Smooth muscle cell (in vitro differentiated cells): ENCODE results near the gene CDH13. TPM values are rescaled to one million over a fixed set of nuclear protein-coding genes. Genes with fewer than 3 reads are reported as not detected.

ENCODE experiments used
- DNase-seq: peaks from one replicate; lab custom pipeline; 2025; ENCODE audit not compliant: unreplicated experiment; lab: John Stamatoyannopoulos, UW
- H2AFZ ChIP-seq: fragments of 200-600 bp; sonication (generic); 2 replicates; pipeline ENCODE4 v1.6.0; 2016; ENCODE audit warnings: antibody characterized with exemption, low read depth, mild to moderate bottlenecking
- H3F3A ChIP-seq: fragments of 200-600 bp; sonication (generic); 2 replicates; pipeline ENCODE4 v1.6.0; 2017; ENCODE audit warnings: antibody characterized with exemption, low read depth
- H3K27ac ChIP-seq: fragments of 200-600 bp; sonication (generic); 2 replicates; pipeline ENCODE4 v1.5.1; 2016; ENCODE audit warnings: low read depth, mild to moderate bottlenecking
- H3K27me3 ChIP-seq: fragments of 200-600 bp; sonication (generic); 2 replicates; pipeline ENCODE4 v1.6.1; 2016; ENCODE audit warnings: low read depth, mild to moderate bottlenecking
- H3K36me3 ChIP-seq: fragments of 200-600 bp; sonication (generic); 2 replicates; pipeline ENCODE4 v1.5.1; 2016; ENCODE audit warnings: low read depth
- H3K4me1 ChIP-seq: fragments of 200-600 bp; sonication (generic); 2 replicates; pipeline ENCODE4 v1.5.1; 2016; ENCODE audit warnings: low read depth
- H3K4me2 ChIP-seq: fragments of 200-600 bp; sonication (generic); 2 replicates; pipeline ENCODE4 v1.6.0; 2016; ENCODE audit warnings: mild to moderate bottlenecking
- H3K4me3 ChIP-seq: fragments of 200-600 bp; sonication (generic); 2 replicates; pipeline ENCODE4 v1.5.1; 2016; ENCODE audit warnings: mild to moderate bottlenecking
- H3K79me2 ChIP-seq: fragments of 200-600 bp; sonication (generic); 2 replicates; pipeline ENCODE4 v1.6.0; 2016; ENCODE audit warnings: low read depth, mild to moderate bottlenecking
- H3K9ac ChIP-seq: fragments of 200-600 bp; sonication (generic); 2 replicates; pipeline ENCODE4 v1.6.0; 2016; ENCODE audit warnings: low read depth
- H3K9me3 ChIP-seq: fragments of 200-600 bp; sonication (generic); replicated peaks from 2 replicates; pipeline ENCODE4 v1.5.1; 2016; ENCODE audit warnings: low read depth
- H4K20me1 ChIP-seq: fragments of 200-600 bp; sonication (generic); 2 replicates; pipeline ENCODE4 v1.6.0; 2016; ENCODE audit warnings: low read depth
- CTCF ChIP-seq: fragments of 200-600 bp; sonication (generic); IDR thresholded peaks from 2 replicates; pipeline ENCODE4 v1.5.1; 2017; ENCODE audit warnings: borderline replicate concordance, mild to moderate bottlenecking, antibody characterized with exemption; ENCODE audit not compliant: insufficient read depth, poor library complexity, severe bottlenecking
- WGBS: methylation state at CpG from one replicate; pipeline ENCODE4 v1.1.7; 2016; ENCODE audit warnings: low lambda C conversion rate; 5-methylcytosine and 5-hydroxymethylcytosine counted together
- polyA plus RNA-seq: library from polyadenylated mRNA; unstranded; fragments of >200 nt; fragmentation: Nextera tagmentation; extraction: Ambion mirVana; gene quantifications from 2 replicates; pipeline ENCODE4 v1.2.1, GENCODE V29; 2016
- total RNA-seq: library from RNA; depleted of rRNA; stranded (reverse); fragments of >200 nt; gene quantifications from 2 replicates; pipeline ENCODE4 v1.2.3, GENCODE V29; 2014

The CDH13 gene
- total and polyA plus RNA-seq, 2 experiments from 2014 or later: 12.1 to 32.2 TPM

GRCh38 chr16:83609178-83609577, 982.4 kb downstream of the CDH13 start:
- Histone ChIP-seq H3K9ac (no peak overlapping the region), H3K4me3 (no peak overlapping the region), H4K20me1 (no peaks in the 10 kb centered on the region), H3F3A (no peaks in the 10 kb centered on the region), H3K4me1 (no peaks in the 10 kb centered on the region), H3K9me3 (no peaks in the 10 kb centered on the region), H3K79me2 (no peaks in the 10 kb centered on the region), H3K27me3 (no peaks in the 10 kb centered on the region), H3K4me2 (no peak overlapping the region), H2AFZ (no peak overlapping the region), H3K36me3 (no peaks in the 10 kb centered on the region), H3K27ac (no peak overlapping the region)
- no peak for TF ChIP-seq CTCF
- no peak for DNase-seq
- 83% methylated on average over 4 of the region's 4 CpGs for WGBS

DNA sequence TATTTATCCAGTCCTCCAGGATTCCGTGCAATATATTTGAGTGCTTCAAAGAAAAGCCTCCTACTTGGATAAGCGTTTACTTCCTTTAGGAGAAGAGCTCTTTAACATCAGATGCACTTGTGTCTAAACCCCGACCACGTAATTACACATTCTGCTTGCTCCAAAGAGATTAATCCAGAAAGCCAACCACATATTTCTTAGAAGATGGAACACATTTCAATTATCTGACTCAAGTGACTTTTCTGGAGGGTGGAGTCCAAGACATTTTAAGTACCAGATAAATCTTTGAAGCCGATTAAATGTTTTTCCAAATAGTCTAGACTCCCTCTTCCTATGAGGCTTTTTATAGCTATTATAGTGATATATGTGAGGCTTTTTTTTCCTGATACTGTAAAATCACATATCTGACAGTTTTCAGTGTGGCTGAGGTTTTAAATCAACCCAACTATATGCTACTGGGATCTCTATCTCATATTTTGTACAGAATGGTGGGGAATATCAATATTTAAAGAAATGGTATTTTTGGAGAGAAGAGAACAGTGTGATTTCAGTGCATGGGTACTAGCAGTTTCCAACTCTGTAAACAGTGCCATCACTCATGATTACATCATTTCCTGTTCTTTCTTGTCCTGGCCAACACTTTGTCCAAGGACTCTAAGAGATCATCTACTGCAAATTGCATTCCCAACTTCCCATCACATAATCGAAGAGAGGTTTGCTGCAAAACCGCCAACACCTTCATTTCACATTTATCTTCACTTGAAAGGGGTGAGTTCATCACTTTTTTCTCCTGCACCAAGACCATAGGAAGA, 988.6 kb downstream of the CDH13 start:
- Histone ChIP-seq H3K79me2 (no peaks in the 10 kb centered on the region), H3K4me2 (no peak overlapping the region), H3K4me3 (no peak overlapping the region), H3K9ac (no peak overlapping the region), H2AFZ (no peak overlapping the region), H3K27me3 (no peaks in the 10 kb centered on the region), H3K4me1 (peaks cover 3% of the 10 kb centered on the region), H3F3A (no peaks in the 10 kb centered on the region), H3K9me3 (no peaks in the 10 kb centered on the region), H3K36me3 (no peaks in the 10 kb centered on the region), H4K20me1 (no peaks in the 10 kb centered on the region), H3K27ac (no peak overlapping the region)
- DNase-seq: no peak
- TF ChIP-seq CTCF: no peak
- 72% methylated on average over 7 of the region's 7 CpGs for WGBS

- WGBS: 90% methylated on average over 8 of the region's 8 CpGs
- no peak for TF ChIP-seq CTCF
- Histone ChIP-seq H4K20me1 (no peaks in the 10 kb centered on the region), H3K9me3 (no peaks in the 10 kb centered on the region), H3K36me3 (no peaks in the 10 kb centered on the region), H3K4me3 (no peak overlapping the region), H3F3A (no peaks in the 10 kb centered on the region), H3K27me3 (no peaks in the 10 kb centered on the region), H3K9ac (no peak overlapping the region), H3K79me2 (no peaks in the 10 kb centered on the region), H3K27ac (no peak overlapping the region), H2AFZ (no peak overlapping the region), H3K4me2 (no peak overlapping the region), H3K4me1 (peaks cover 3% of the 10 kb centered on the region)
- DNase-seq: no peak
Measured at GRCh38 chr16:83615953-83616350, 989.2 kb downstream of the CDH13 start.
